Ammon's horn (tissue), 1 donor: Measurements from ENCODE around the gene OR2T2.
"Not testable (repeated sequence)": the region's sequence is repeated elsewhere in the genome, so short reads cannot be mapped to it uniquely, and the experiment has no call there.

Experiments used
- DNase-seq: peaks from one replicate; pipeline ENCODE4 v3.0.0-alpha.2; 2016; ENCODE audit warnings: low spot score

The OR2T2 gene

GRCh38 chr1:248445399-248445798, at the start of gene OR2T2:
Gene OR2T2 (plus strand): TSS chr1:248445637. CDS start chr1:248452798, 7,161 bp downstream.
- not testable (repeated sequence) for DNase-seq

DNA sequence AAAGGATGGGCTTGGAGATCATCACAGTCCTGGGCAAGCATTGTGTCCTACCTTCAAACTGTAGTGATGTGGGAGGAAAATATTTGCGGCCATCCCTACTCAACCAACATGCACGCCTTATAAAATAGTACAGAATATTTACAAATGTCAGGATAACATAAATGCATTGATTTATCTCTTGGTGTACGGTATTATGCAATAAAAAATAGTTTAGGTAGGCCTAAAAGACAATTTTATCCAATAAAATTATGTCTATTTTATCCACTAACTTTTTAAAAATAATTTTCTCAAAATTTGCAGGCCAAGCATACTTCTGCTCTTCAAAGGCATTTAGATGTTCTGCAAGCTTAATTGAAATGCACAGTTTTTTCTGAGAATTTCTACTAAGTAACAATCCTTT, 42.7 kb upstream of the OR2T2 start, which contains the start of gene OR2T1:
Gene OR2T1, plus strand, starts transcription at position 301 of the 400 bp plus-strand sequence. CDS start 3,100 bp downstream, outside the sequence.
- DNase-seq: no peak

GRCh38 chr1:248404024-248404423, 41.4 kb upstream of the OR2T2 start:
- no peak for DNase-seq

- no peak for DNase-seq
Measured at GRCh38 chr1:248406721-248407692, 38.4 kb upstream of the OR2T2 start.

DNA sequence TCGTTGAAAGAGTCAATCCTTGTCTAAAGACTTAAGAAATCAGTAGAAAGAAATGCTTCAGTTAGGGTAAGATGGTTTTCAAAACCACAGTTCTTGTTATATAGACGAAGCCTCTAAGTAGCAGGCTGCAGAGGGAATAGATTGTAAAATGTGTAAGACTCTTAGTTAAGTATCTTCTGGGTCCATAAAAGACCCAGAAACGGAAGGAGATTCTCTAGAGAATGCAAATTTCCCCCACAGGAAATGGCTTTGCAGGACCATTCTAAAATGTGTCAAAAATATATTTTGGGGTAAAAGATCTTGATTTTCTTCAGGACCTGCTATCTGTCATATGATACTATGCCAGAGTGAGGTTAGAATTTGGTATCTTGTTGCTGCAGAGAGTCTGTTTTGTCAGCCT, 29.2 kb upstream of the OR2T2 start:
- DNase-seq: no peak

DNA sequence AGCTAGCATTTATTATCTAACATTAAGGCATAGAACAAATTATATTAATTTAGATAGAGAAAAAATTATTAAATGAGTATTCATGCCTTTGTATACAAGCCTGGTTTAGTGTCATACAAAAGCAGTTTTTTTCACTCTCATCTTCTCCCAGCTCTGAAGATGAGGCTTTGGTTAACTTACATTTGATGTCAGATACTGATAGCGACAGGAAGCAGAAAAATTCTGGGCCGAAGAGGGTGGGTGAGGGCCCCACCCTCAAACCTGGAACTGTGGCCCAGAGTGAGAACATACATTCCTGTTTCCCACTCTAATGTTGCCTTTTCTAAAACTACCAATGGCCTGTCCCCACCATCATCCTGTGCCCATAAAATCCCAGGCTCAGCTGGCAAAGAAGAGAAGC, 27.6 kb upstream of the OR2T2 start:
- DNase-seq: no peak

- no peak for DNase-seq
Measured at GRCh38 chr1:248421384-248421783, 24.1 kb upstream of the OR2T2 start.

- DNase-seq: not testable (repeated sequence)
Measured at GRCh38 chr1:248427526-248428191, 17.8 kb upstream of the OR2T2 start.

DNA sequence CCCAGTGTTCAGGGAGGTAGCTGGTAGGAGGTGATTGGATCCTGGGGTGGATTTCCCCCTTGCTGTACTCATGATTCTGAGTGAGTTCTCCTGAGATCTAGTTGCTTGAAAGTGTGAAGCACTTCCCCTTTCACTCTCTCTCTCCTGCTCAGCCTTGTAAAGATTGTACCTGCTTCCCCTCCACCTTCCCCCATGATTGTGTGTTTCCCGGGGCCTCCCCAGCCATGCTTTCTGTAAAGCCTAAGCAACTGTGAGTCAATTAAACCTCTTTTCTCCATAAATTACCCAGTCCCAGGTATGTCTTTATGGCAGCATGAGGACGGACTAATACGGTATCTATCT, 17.3 kb upstream of the OR2T2 start:
- DNase-seq: not testable (repeated sequence)

DNA sequence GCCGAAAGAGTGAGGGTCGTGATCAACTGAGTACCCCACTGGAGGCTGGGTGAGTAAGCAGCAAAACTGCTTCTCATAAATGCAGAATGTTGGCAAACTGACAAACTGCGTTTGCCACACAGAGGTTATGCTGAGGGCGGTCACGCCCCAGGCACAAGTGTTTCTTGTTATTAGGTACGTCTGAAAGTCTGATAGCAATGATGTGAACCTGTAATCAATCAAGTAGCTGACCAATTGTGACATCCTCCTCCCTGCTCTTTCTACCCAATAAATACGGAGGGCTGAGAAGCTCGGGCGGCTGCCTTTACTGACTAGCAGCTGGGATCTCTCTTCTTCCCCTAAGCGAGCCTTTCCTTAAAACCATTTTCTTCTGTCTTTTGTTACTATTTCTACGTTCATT, 13.8 kb upstream of the OR2T2 start:
- DNase-seq: not testable (repeated sequence)

GRCh38 chr1:248432201-248432600, 13.2 kb upstream of the OR2T2 start:
- DNase-seq: not testable (repeated sequence)

GRCh38 chr1:248433811-248434415, 11.5 kb upstream of the OR2T2 start:
- not testable (repeated sequence) for DNase-seq

GRCh38 chr1:248434913-248435312, 10.5 kb upstream of the OR2T2 start:
- DNase-seq: not testable (repeated sequence)

DNA sequence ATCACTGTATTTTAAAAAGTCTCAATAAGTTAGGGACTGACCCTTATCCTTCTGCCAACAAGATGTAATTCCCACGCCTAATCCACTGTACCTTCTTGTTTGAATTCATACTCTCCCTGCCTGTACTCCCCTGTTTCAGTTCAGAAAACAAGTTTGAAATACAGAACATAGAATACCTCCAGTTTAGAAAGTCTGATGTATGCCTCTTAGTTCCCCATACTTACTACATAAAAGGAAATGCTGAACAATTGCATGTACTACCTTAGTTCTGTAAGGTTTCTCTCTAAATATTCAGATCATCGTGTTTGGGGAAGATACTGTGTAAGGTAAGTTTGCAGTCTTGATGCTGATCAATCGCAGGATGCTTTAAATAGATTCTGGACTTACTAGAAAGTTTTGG, 9.1 kb upstream of the OR2T2 start:
- DNase-seq: not testable (repeated sequence)

DNA sequence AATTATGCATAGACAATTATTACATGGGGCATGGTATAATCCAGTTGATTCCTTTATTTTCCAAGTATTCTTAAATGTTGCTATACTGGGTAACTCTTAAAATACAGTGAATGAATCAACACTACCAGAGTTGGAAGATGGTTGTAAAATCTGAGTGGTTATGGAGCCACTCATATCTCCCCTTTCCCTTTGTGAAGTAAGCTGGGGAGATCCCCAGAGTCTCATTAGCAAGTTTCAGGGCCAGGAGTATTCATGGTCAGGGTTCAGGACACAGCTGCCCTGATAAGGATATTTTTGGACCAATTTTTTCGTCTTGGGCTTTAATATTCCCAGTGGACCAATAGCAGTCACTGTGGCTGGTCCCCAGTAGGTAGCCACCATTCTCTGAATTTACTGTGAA, 6.8 kb upstream of the OR2T2 start:
- not testable (repeated sequence) for DNase-seq

DNA sequence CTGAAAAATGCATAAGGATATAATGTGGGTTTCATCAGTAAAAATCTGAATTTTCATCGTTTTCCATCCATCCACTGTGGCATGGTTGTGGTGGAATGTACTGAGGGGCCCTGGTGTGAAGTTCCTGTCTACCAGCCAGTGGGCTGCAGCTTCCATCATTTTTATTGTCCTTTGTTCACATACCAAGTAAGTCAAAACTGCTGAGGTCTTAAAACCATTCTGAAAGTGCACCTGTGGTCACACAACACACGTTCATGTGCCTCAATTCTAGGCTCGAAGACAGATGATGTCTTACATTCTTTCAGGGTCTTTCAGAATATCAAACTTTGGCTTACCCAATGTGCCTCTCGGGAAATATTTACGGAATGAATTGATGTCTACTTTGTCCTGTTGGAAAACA, 6.2 kb upstream of the OR2T2 start:
- DNase-seq: not testable (repeated sequence)

DNA sequence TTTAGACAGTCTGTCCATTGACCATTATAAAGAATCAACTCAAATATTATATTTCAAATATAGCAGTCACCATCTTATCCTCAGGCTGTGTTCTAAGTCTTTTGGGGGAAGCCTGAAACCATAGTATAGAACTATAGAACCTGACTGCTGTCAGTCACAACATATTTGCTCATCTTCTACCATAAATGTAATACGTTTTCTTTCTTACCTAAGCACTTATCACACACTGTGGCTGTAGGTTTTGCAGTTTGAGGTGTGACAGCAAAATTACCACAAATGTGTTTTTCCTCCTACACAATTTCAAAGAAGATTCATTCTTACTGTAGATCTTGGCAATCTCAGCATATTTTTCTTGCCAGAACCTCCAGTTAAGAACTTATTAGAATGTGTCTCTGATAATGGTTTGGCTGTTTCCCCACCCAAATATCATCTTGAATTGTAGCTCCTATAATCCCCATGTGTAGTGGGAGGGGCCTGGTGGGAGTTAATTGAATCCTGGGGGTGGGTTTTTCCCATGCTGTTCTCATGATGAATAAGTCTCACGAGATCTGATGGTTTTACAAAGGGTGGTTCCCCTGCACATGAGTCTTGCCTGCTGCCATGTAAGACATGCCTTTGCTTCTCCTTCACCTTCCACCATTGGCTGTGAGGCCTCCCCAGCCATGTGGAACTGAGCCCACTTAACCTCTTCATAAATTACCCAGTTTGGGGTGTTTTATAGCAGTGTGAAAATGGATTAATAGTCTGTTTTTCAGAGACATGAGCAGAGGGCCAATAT, 2.7 kb upstream of the OR2T2 start:
- not testable (repeated sequence) for DNase-seq

DNA sequence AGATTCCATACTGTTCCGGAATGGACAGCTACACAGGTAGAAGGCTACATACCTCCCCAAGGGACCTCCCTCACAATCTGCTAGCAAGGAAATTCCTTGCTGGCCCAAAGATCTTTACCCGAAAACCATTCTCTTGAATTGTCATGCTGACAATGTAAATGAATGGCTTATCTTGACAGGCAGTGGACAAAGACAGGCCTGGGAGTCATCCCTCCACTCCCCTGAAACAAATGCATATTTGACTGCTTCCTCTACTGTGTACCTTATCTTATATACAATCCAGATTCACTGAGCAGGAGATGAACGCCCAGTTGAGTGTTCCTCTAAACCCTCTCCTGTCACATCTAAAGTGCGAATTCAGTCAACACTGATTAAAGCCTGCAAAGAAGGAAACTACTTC, 834 bp upstream of the OR2T2 start:
- not testable (repeated sequence) for DNase-seq

DNA sequence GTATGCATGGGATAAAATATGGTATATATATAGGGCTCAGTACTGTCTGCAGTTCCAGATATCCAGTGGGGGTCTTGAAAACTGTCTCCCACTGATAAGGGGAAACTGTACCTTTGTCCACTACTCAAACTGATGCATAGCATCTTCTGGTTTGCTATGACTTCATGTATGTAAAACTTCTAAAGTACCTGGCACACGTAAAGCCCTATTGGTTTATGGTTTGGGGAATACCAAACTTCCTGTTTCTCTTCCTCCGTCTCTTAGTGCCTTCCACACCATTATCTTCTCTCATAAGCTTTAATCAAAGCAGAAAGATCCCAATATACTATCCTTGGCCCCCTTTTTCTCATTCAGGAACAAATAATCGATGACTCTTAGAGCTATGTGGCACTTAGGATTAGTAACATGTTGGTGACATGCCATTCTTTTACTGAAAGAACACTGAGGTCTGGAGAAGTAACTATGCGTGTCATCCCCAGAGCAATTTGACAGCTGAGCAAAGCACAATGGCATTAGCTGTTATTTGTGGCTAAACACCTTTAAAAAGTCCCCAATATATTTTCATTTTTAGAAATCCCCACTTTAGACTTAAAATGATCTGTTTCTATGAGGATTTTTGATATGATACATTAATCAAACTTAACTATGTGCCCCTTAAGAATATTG, 3.1 kb downstream of the OR2T2 start:
- not testable (repeated sequence) for DNase-seq

DNA sequence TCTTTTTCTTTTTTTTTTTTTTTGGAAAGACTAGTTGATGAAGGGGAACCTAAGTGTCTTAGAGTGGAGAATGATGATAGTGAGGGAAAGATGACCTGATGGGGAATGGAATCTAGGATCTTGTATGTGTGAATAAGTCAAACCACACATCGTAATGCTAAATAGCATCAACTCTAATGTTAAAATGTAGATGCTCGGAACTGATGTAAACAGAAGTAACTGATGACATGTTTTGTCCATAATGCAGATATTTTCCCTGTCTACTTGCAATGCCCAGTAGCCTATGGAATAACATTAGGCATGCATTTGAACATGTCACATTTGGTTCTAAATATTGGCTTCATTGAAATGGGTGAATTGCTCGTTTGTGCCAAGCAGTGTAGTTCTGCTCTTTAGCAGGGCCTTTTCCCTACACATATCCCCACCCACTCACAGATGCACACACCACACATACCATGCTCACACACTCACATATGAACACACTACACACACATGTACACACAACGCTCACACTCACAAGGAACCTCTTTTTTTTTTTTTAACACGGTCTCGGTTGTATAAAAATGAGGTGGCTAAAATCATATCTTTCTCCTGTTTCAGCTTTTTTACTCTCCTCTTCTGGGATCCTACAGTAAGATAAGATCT, 4.5 kb downstream of the OR2T2 start:
- DNase-seq: not testable (repeated sequence)
